Measurements from ENCODE around the gene MST1.
A peak's percentile ranks its signal among the peaks of the same experiment; 100 is the strongest.

MST1 gene

DNA sequence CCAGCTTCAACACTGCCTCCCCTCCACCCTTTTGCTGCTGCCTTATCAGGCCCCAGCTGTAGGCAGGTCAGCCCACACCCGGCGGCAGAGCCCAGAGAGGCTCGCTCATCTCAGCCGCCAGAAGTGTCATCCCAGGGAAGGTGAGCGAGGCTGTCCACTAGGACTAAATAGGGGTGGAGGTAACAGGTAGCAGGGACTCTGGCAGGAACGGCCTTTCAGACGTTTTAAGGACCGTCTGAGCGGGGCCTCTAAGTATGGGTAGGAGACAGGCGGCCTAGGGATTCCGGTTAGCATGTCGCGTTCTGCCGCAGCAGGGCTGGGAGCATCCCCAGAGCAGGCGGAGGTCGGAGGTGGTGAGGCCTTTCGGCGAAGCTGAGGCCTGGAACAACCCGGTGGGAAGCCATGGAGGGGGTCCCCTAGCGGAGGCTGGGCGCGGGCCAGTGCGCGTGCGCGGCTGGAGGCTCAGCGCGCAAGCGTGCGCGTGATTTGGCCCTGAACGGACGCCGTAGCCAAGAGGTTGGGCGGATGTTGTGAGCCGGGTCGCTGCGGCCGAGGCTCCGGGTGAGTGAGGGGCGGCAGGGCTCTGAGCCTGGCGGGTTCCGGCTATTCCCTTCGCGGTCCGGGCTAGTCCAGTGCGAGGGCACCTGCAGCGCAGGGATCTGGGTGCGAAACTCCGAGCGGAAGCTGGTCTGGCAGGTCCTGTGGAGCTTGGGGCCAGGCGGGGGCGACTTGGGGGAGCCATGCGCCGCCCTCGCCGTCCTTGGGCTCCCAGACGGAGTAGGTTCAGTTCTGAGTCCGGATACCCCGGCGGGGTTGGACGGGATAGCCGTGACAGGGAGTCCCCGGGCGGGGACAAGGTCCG is at the start of gene MST1, which contains the start of gene RNF123:
Gene MST1 (minus strand): TSS at position 429 of the 862 bp plus-strand sequence. CDS start 783 bp downstream, outside the sequence.
Gene RNF123 (plus strand): TSS at position 512 of the 862 bp plus-strand sequence. CDS start 1,609 bp downstream, outside the sequence.
- peak; percentile 92 for DNase-seq (ENCODE audit: low read depth)
- peak within 1 kb of the TSS; percentile 93 for H3K4me3 ChIP-seq (replicated peaks; ENCODE audit: low read depth, low read length)
- TF ChIP-seq, protein P1, sequence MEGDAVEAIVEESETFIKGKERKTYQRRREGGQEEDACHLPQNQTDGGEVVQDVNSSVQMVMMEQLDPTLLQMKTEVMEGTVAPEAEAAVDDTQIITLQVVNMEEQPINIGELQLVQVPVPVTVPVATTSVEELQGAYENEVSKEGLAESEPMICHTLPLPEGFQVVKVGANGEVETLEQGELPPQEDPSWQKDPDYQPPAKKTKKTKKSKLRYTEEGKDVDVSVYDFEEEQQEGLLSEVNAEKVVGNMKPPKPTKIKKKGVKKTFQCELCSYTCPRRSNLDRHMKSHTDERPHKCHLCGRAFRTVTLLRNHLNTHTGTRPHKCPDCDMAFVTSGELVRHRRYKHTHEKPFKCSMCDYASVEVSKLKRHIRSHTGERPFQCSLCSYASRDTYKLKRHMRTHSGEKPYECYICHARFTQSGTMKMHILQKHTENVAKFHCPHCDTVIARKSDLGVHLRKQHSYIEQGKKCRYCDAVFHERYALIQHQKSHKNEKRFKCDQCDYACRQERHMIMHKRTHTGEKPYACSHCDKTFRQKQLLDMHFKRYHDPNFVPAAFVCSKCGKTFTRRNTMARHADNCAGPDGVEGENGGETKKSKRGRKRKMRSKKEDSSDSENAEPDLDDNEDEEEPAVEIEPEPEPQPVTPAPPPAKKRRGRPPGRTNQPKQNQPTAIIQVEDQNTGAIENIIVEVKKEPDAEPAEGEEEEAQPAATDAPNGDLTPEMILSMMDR (IDR thresholded peaks at IDR 0.05; ENCODE audit: low read length, missing control alignments) = peak; percentile 34

DNA sequence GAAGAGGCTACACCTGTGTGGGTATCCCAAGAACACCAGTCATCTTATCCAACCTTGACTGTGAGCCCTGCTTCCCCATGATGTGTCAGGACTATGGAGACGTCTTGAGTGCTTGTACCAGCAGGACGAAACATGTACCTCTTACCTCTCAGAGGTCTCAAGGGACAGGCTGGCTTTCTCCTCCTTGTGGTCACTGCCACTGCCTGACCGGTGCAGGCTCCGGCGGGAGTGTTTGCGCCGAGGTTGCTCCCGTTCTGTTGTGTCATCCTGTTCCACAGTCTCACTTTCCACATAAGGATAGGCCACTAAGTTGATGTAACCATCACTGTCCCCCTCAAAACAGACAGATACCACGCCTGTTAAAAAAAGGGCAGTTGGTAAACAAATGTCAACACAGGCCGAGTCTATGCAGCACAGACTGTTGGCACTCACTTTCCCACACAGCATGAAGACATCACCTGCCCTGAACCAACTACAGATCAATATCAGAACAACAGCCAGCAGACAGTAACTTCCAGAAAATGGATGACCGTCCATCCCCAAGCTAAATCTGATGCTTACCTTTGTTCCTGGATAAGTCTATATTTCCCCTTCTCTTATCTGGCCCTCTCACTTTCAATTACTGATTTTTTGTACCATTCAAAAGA is 48.9 kb upstream of the MST1 start:
- DNase-seq (ENCODE audit: low read depth) = no peak
- TF ChIP-seq, protein P1 (IDR thresholded peaks at IDR 0.05; ENCODE audit: low read length, missing control alignments) = no peak
- H3K4me3 ChIP-seq (replicated peaks; ENCODE audit: low read depth, low read length) = no peak overlapping the region

DNA sequence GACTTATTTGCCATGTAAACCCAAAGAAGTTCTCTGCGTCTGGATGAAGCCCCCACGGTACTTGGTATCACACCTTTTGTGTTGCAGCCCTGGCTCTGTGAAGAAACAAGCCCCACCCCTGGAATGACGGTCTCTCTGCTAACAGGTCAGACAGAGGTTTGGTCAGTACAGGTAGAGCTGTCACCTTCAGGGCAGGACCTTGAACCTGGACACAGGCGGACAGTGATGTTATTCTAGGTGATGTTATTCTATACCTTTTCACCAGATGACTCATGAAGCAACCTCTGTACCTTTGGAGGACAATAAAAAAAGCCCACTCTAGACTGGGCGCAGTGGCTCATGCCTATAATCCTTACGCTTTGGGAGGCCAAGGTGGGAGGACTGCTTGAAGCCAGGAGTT is 45.5 kb upstream of the MST1 start:
- DNase-seq (ENCODE audit: low read depth) = no peak
- no peak overlapping the region for H3K4me3 ChIP-seq (replicated peaks; ENCODE audit: low read depth, low read length)
- TF ChIP-seq, protein P1 (IDR thresholded peaks at IDR 0.05; ENCODE audit: low read length, missing control alignments) = no peak

DNA sequence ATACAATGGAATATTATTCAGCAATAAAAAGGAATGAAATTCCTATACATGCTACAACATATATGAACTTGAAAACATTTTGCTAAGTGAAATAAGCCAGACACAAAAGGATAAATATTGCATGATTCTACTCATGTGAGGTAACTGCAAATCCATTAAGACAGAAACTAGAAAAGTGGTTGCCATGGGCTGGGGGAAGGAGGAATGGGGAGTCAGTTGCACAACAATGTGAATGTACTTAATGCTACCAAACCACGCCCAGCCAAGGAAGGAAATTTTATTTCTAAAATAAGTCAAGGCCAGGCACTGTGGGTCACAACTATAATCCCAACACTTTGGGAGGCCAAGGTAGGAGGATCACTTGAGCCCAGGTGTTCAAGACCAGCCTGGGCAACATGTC is 44.3 kb upstream of the MST1 start:
- TF ChIP-seq, protein P1 (IDR thresholded peaks at IDR 0.05; ENCODE audit: low read length, missing control alignments) = no peak
- DNase-seq (ENCODE audit: low read depth) = peak; percentile 24
- no peak overlapping the region for H3K4me3 ChIP-seq (replicated peaks; ENCODE audit: low read depth, low read length)

DNA sequence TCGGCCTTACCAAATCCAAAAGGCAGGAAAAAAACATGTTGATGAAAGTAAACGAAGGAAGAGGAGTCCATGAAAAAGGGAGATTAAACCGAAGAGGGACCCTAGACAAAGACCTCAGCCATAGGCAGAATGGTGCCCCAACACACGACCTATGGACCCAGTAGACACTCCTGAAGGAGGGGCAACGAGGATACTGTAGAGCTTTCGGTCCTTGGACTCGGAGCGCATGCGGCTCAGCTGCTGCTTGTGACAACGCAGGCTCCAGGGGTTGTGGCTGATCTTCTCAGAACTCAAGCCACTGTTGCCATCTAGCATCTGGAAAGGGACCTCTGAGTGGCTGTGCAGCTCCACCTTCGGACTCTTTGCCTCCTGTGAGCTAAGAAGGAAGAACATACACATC is 43.3 kb upstream of the MST1 start:
- TF ChIP-seq, protein P1 (IDR thresholded peaks at IDR 0.05; ENCODE audit: low read length, missing control alignments) = no peak
- no peak for DNase-seq (ENCODE audit: low read depth)
- no peak overlapping the region for H3K4me3 ChIP-seq (replicated peaks; ENCODE audit: low read depth, low read length)

DNA sequence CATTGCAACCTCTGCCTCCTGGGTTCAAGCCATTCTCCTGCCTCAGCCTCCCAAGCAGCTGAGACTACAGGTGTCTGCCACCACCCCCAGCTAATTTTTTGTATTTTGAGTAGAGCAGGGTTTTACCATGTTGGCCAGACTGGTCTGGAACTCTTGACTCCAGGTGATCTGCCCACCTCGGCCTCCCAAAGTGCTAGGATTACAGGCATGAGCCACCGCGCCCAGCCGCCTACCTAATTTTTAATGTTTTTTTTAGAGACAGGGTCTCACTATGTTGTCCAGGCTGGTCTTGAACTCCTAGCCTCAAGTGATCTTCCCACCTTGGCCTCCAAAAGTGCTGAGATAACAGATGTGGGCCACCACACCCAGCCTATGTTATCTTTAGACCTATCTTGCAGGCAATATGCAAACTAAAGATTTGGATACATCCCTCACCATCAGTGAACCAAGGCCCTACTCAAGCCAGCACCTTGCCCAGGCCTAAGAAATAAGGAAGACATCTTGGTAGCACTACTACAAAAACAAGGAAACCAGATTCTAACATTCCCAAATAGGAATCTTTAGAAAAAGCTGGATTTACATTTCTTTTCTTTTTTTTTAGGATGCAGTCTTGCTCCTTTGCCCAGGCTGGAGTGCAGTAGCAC is 40.8 kb upstream of the MST1 start:
- TF ChIP-seq, protein P1 (IDR thresholded peaks at IDR 0.05; ENCODE audit: low read length, missing control alignments) = no peak
- H3K4me3 ChIP-seq (replicated peaks; ENCODE audit: low read depth, low read length) = no peak overlapping the region
- DNase-seq (ENCODE audit: low read depth) = no peak
